Measurements from ENCODE around the gene GIT1.

DNA sequence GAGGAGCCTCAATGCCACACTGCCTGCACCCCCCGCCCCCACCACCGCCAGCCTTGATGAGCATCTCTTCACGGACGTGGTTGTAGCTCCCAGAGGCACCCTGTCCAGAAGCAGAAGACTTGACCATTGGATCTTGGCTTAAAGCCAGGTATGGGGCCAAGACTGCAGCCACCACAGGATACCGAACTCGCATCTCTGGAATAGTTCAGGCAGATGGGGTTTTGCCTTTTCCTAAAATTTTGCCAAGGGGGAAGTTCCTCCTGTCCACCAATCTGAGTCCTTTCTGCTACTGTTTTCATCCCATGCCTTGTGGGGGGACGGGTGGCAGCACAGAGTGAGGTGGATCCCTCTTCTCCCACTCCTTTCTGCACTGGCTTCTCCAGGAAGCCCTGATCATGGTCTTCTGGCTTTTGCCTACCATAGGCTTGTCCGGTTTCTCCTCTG lies 32.3 kb upstream of the GIT1 start:
- TF ChIP-seq, protein P1, sequence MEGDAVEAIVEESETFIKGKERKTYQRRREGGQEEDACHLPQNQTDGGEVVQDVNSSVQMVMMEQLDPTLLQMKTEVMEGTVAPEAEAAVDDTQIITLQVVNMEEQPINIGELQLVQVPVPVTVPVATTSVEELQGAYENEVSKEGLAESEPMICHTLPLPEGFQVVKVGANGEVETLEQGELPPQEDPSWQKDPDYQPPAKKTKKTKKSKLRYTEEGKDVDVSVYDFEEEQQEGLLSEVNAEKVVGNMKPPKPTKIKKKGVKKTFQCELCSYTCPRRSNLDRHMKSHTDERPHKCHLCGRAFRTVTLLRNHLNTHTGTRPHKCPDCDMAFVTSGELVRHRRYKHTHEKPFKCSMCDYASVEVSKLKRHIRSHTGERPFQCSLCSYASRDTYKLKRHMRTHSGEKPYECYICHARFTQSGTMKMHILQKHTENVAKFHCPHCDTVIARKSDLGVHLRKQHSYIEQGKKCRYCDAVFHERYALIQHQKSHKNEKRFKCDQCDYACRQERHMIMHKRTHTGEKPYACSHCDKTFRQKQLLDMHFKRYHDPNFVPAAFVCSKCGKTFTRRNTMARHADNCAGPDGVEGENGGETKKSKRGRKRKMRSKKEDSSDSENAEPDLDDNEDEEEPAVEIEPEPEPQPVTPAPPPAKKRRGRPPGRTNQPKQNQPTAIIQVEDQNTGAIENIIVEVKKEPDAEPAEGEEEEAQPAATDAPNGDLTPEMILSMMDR (conservative IDR thresholded peaks at IDR 0.05; ENCODE audit: low read depth, low read length) = no peak
- no peak for TF ChIP-seq EZH2 (IDR thresholded peaks at IDR 0.05; ENCODE audit: low read length, unreplicated experiment)
